Mucosa of descending colon (tissue), 3 donors: Measurements from ENCODE around the gene ARHGEF10L. TPM values are rescaled to one million over a fixed set of nuclear protein-coding genes. Genes with fewer than 3 reads are reported as not detected.
A peak's percentile ranks its signal among the peaks of the same experiment; 100 is the strongest.

ENCODE experiments used
- ATAC-seq: fragments of 200-7000 bp; cut with Tn5 transposase; one replicate; pipeline ENCODE4 v1.9.1; 2020; ENCODE audit warnings: mild to moderate bottlenecking, moderate library complexity
- DNase-seq, 3 donors: peaks; one replicate each; pipeline ENCODE4 v3.0.0-alpha.2; 2020
- H3K36me3 ChIP-seq: fragments of 200-600 bp; one replicate; pipeline ENCODE4 v1.8.0; 2021; ENCODE audit warnings: low read depth, mild to moderate bottlenecking
- H3K4me1 ChIP-seq: fragments of 200-600 bp; one replicate; pipeline ENCODE4 v1.8.0; 2021; ENCODE audit warnings: low read depth, mild to moderate bottlenecking
- H3K4me3 ChIP-seq: fragments of 200-600 bp; one replicate; pipeline ENCODE4 v1.8.0; 2021; ENCODE audit warnings: mild to moderate bottlenecking
- H3K9me3 ChIP-seq: fragments of 200-600 bp; one replicate; pipeline ENCODE4 v1.8.0; 2021; ENCODE audit warnings: mild to moderate bottlenecking
- CTCF ChIP-seq: fragments of 200-600 bp; IDR thresholded peaks from one replicate; pipeline ENCODE4 v1.8.0; 2022; ENCODE audit warnings: antibody characterized with exemption, mild to moderate bottlenecking
- intact Hi-C, 2 donors: fragments of 100-400 bp; cut with DNase I in 1 of 2; cut with micrococcal nuclease in 1 of 2; formaldehyde crosslinking; loops; one replicate each; pipeline versions ENCODE4 v1.11.0 to v1.11.1; 2022; cut with DNase I, micrococcal nuclease
- total RNA-seq, 3 donors: library from RNA; stranded (reverse); fragmentation: NEBNext Ultra II Directional in 2 of 3; extraction: Animal tissue kit (Norgen Biotek cat#: 25700) in 2 of 3; gene quantifications; one replicate each; pipeline versions ENCODE4 v1.2.1 to v1.2.4, GENCODE V29; 2021 to 2023
- donor health status: DM: no; HTN: no; CAD: no; lungs with moderate emphysema.
- donor health status: DM: no; HTN: no; CAD: no.
- donor health status: DM: no; HTN: yes; CAD: no.

ARHGEF10L gene
- total RNA-seq, 3 donors from 2014 or later, result 87.6 to 146 (median 144) TPM

GRCh38 chr1:17565461-17566252, 26.2 kb downstream of the ARHGEF10L start:
- peak in 1 of 3 donors; percentile 45 for DNase-seq
- ATAC-seq, result peak; percentile 1
- Histone ChIP-seq H3K36me3 (no peaks in the 10 kb centered on the region), H3K9me3 (no peaks in the 10 kb centered on the region), H3K4me1 (peaks cover 49% of the 10 kb centered on the region), H3K4me3 (no peak overlapping the region)
- intact Hi-C loops, result no loop called here
- no peak for TF ChIP-seq CTCF

GRCh38 chr1:17566417-17566816, 26.9 kb downstream of the ARHGEF10L start:
- no peaks in the 10 kb centered on the region for H3K36me3 ChIP-seq
- DNase-seq (no peak), ATAC-seq (no peak)
- no peak for TF ChIP-seq CTCF
- peaks cover 49% of the 10 kb centered on the region for H3K4me1 ChIP-seq
- H3K4me3 ChIP-seq, result no peak overlapping the region
- H3K9me3 ChIP-seq, result no peaks in the 10 kb centered on the region
- intact Hi-C loops, result no loop called here

- intact Hi-C loops, result no loop called here
- no peak for ATAC-seq
- no peak for DNase-seq
- Histone ChIP-seq H3K4me3 (no peak overlapping the region), H3K4me1 (peaks cover 51% of the 10 kb centered on the region), H3K9me3 (no peaks in the 10 kb centered on the region), H3K36me3 (no peaks in the 10 kb centered on the region)
- no peak for TF ChIP-seq CTCF
Observed at GRCh38 chr1:17566892-17567291, 27.4 kb downstream of the ARHGEF10L start.

DNA sequence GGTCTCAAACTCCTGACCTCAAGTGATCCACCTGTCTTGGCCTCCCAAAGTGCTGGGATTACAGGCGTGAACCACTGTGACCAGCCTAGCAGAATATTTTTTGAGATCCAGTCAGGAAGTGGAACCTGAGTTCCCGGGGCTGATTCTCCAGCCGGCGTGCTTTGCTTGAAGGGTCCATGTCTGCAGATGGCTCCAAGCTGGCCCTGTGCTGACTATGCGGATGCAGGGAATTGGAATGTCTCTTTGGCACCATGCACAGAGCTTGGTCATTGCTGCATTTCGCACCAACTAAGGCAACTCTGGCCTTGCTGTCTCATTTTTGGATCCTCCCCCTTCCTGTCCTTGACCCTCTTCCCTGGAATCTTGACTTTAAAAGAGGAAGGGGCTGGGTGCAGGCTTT, 28.1 kb downstream of the ARHGEF10L start:
- H3K9me3 ChIP-seq, result no peaks in the 10 kb centered on the region
- TF ChIP-seq CTCF, result no peak
- no peaks in the 10 kb centered on the region for H3K36me3 ChIP-seq
- H3K4me3 ChIP-seq, result no peak overlapping the region
- intact Hi-C loops, result no loop called here
- H3K4me1 ChIP-seq, result peaks cover 56% of the 10 kb centered on the region
- ATAC-seq (no peak), DNase-seq (no peak)

DNA sequence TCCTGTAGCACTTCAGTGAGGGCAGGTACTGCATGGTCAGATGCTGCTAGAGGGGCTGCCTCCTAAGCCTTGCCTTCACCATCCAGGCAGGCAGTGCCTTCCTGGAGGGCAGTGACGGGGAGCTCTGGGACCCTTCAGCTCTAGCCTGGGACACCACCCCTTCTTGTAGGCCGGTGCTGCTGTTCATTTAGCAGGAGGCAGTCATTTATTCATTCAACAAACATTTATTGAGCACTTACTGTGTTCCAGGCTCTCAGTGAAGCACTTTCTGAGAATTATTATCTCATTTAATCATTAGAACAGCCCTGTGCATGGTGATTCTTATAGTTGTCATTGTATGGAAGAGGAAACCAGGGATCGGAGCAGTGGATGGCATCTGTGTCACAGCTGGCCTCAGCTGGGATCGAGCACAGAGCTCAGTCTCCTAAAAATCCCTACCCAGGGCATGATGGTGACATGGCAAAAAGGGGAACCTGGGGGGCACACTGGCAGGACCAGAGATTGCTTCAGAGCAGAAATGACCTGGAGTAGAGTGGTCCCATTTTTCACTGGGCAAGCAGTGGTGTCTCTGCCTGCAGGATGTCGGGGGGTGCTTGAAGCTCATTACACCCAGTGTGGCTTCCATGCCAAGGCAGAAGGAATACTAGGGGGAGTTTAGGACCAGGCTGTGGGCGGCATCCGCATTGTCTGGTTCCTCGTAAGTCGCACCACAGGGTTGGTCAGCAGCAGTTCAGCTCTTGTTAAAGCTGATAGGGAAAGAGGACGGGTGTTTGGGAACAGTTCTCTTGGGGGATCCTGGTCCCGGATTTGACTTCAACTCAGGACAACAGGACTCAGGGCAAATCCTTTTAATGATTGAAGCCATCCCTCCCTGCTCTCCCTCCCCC, 28.8 kb downstream of the ARHGEF10L start:
- peaks cover 61% of the 10 kb centered on the region for H3K4me1 ChIP-seq
- no peak overlapping the region for H3K4me3 ChIP-seq
- intact Hi-C loops, result no loop called here
- DNase-seq (no peak), ATAC-seq (no peak)
- TF ChIP-seq CTCF, result no peak
- H3K36me3 ChIP-seq, result no peaks in the 10 kb centered on the region
- no peaks in the 10 kb centered on the region for H3K9me3 ChIP-seq
